KMS-11 (cell line): ENCODE data around the gene SEPTIN5.

ENCODE experiments used
- H2AFZ ChIP-seq: fragments of 200-600 bp; sonication (generic); 2 replicates; pipeline ENCODE4 v1.6.1; 2016; ENCODE audit warnings: antibody characterized with exemption, mixed run types, low read depth
- H3K27ac ChIP-seq: fragments of 200-600 bp; sonication (generic); 2 replicates; pipeline ENCODE4 v1.6.1; 2016; ENCODE audit warnings: mild to moderate bottlenecking, mixed run types
- H3K27me3 ChIP-seq: fragments of 200-600 bp; sonication (generic); 2 replicates; pipeline ENCODE4 v1.6.1; 2017; ENCODE audit warnings: mild to moderate bottlenecking, low read depth, mixed run types, moderate library complexity; ENCODE audit not compliant: insufficient read depth
- H3K36me3 ChIP-seq: fragments of 200-600 bp; sonication (generic); 2 replicates; pipeline ENCODE4 v1.6.1; 2017; ENCODE audit warnings: mild to moderate bottlenecking, mixed run types; ENCODE audit not compliant: insufficient read depth
- H3K4me1 ChIP-seq: fragments of 200-600 bp; sonication (generic); 2 replicates; pipeline ENCODE4 v1.6.1; 2016; ENCODE audit warnings: mild to moderate bottlenecking, low read depth, mixed run types; ENCODE audit not compliant: poor library complexity, severe bottlenecking
- H3K4me2 ChIP-seq: fragments of 200-600 bp; sonication (generic); 2 replicates; pipeline ENCODE4 v1.7.0; 2016; ENCODE audit warnings: mild to moderate bottlenecking, mixed run types
- H3K4me3 ChIP-seq: fragments of 200-600 bp; sonication (generic); IDR thresholded peaks from 2 replicates; pipeline ENCODE4 v1.6.1; 2017; ENCODE audit warnings: low read depth, low read length, mixed read lengths; ENCODE audit not compliant: insufficient read depth
- H3K79me2 ChIP-seq: fragments of 200-600 bp; sonication (generic); 2 replicates; pipeline ENCODE4 v1.6.1; 2016; ENCODE audit warnings: low read depth, mixed run types; ENCODE audit not compliant: insufficient read depth
- H3K9ac ChIP-seq: fragments of 200-600 bp; sonication (generic); 2 replicates; pipeline ENCODE4 v1.6.1; 2016; ENCODE audit warnings: mild to moderate bottlenecking, mixed run types
- H4K20me1 ChIP-seq: fragments of 200-600 bp; sonication (generic); 2 replicates; pipeline ENCODE4 v1.6.1; 2016; ENCODE audit warnings: mild to moderate bottlenecking, mixed run types; ENCODE audit not compliant: insufficient read depth
- CTCF ChIP-seq: fragments of 200-600 bp; sonication (generic); conservative IDR thresholded peaks from 2 replicates; pipeline ENCODE4 v1.6.1; 2017; ENCODE audit warnings: low read depth, mild to moderate bottlenecking, antibody characterized with exemption, low read length, moderate library complexity, mixed read lengths

The SEPTIN5 gene

GRCh38 chr22:19743651-19744050 lies 29.3 kb downstream of the SEPTIN5 start:
- TF ChIP-seq CTCF = no peak
- Histone ChIP-seq H4K20me1 (no peaks in the 10 kb centered on the region), H3K36me3 (no peaks in the 10 kb centered on the region), H3K9ac (no peak overlapping the region), H3K27me3 (peaks cover 17% of the 10 kb centered on the region), H3K4me2 (no peak overlapping the region), H2AFZ (no peak overlapping the region), H3K27ac (no peak overlapping the region), H3K4me1 (no peaks in the 10 kb centered on the region), H3K79me2 (no peaks in the 10 kb centered on the region), H3K4me3 (no peak overlapping the region)

- Histone ChIP-seq H2AFZ (no peak overlapping the region), H3K9ac (no peak overlapping the region), H3K4me2 (no peak overlapping the region), H3K79me2 (no peaks in the 10 kb centered on the region), H3K27ac (no peak overlapping the region), H4K20me1 (no peaks in the 10 kb centered on the region), H3K4me3 (no peak overlapping the region), H3K36me3 (no peaks in the 10 kb centered on the region), H3K4me1 (no peaks in the 10 kb centered on the region), H3K27me3 (peaks cover 22% of the 10 kb centered on the region)
- no peak for TF ChIP-seq CTCF
Measured at GRCh38 chr22:19744350-19745006, 30.2 kb downstream of the SEPTIN5 start.

GRCh38 chr22:19745155-19746101 lies 31.1 kb downstream of the SEPTIN5 start:
- no peak overlapping the region for H2AFZ ChIP-seq

GRCh38 chr22:19746726-19747125 lies 32.4 kb downstream of the SEPTIN5 start:
- Histone ChIP-seq H3K27me3 (peaks cover 33% of the 10 kb centered on the region), H3K4me3 (no peak overlapping the region), H4K20me1 (no peaks in the 10 kb centered on the region), H3K9ac (no peak overlapping the region), H2AFZ (no peak overlapping the region), H3K4me2 (no peak overlapping the region), H3K79me2 (no peaks in the 10 kb centered on the region), H3K4me1 (no peaks in the 10 kb centered on the region), H3K36me3 (no peaks in the 10 kb centered on the region), H3K27ac (no peak overlapping the region)
- TF ChIP-seq CTCF = no peak

More at GRCh38 chr22:19745155-19746101, 31.1 kb downstream of the SEPTIN5 start:
- Histone ChIP-seq H3K79me2 (no peaks in the 10 kb centered on the region), H3K36me3 (no peaks in the 10 kb centered on the region), H3K9ac (no peak overlapping the region), H3K4me2 (no peak overlapping the region), H3K27me3 (peaks cover 28% of the 10 kb centered on the region), H4K20me1 (no peaks in the 10 kb centered on the region), H3K4me3 (no peak overlapping the region), H3K27ac (no peak overlapping the region), H3K4me1 (no peaks in the 10 kb centered on the region)
- no peak for TF ChIP-seq CTCF
